AG10803 (cell line): ENCODE results near the gene CLASP2.

Experiments used
- DNase-seq: peaks from one replicate; pipeline ENCODE4 v3.0.0; 2010; ENCODE audit warnings: low read depth
- H3K4me3 ChIP-seq: 2 replicates; pipeline ENCODE4 v1.5.1; 2011; ENCODE audit warnings: mild to moderate bottlenecking, low read length, control low read depth
- TF ChIP-seq, protein P1 (sequence below): conservative IDR thresholded peaks from 2 replicates; pipeline ENCODE4 v1.5.1; 2011; ENCODE audit warnings: mild to moderate bottlenecking, low read length, control low read depth, inconsistent platforms

Gene CLASP2

DNA sequence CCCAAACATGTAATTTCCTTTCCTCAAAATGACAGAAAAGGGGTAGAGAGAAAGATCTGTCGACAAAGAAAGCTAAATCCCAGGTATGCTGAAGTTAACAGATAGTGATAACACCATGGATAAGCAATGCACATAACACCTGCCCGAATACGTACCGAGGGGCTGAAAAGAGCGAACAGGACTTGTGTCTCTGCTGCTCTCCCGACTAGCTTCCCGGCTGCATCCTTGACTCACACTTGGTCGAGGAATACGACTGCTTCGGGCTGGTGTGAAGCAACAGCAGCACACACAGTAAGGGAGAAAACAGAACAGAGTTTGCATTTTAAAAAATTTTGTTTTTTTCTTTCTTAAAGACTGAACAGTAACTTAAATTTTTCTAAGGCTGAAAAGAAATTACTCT is 136.4 kb downstream of the CLASP2 start:
- no peak for DNase-seq
- H3K4me3 ChIP-seq, result no peak overlapping the region
- TF ChIP-seq, protein P1, sequence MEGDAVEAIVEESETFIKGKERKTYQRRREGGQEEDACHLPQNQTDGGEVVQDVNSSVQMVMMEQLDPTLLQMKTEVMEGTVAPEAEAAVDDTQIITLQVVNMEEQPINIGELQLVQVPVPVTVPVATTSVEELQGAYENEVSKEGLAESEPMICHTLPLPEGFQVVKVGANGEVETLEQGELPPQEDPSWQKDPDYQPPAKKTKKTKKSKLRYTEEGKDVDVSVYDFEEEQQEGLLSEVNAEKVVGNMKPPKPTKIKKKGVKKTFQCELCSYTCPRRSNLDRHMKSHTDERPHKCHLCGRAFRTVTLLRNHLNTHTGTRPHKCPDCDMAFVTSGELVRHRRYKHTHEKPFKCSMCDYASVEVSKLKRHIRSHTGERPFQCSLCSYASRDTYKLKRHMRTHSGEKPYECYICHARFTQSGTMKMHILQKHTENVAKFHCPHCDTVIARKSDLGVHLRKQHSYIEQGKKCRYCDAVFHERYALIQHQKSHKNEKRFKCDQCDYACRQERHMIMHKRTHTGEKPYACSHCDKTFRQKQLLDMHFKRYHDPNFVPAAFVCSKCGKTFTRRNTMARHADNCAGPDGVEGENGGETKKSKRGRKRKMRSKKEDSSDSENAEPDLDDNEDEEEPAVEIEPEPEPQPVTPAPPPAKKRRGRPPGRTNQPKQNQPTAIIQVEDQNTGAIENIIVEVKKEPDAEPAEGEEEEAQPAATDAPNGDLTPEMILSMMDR, result no peak

DNA sequence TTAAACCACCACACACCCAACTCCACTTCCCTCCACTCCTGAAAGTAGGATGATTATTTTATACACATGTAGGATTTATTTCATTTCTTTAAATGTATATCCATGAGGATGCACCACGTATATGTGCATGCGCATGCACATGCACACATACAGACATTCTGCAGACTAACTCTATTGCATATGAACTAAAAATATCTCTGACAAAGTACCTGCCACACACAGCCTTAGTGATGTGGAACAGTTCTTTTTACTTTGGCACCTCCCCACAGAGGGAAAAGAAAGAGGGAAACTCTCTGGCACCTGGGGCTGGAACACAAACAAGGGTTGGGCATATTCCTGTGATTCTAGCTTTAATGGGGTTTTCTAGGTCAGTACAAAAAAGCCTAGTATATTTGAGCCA is 138.2 kb downstream of the CLASP2 start:
- H3K4me3 ChIP-seq, result no peak overlapping the region
- DNase-seq, result no peak
- TF ChIP-seq, protein P1, result no peak

DNA sequence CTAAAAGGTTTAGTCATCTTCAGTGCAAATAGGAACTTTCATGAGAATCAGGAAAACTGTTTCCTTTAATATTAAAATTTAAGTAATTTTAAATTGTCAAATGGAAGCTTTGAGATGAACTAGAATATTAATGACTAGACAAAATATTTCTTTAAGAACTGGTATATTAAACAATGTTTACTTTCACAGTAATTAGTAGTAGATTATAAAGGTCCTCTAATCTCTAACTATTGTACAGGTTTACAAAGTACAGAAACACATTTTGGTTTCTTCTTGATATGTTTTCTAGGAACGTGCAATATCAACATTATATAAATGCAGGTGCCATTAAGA is 138.9 kb downstream of the CLASP2 start:
- TF ChIP-seq, protein P1, result no peak
- DNase-seq, result no peak
- no peak overlapping the region for H3K4me3 ChIP-seq

DNA sequence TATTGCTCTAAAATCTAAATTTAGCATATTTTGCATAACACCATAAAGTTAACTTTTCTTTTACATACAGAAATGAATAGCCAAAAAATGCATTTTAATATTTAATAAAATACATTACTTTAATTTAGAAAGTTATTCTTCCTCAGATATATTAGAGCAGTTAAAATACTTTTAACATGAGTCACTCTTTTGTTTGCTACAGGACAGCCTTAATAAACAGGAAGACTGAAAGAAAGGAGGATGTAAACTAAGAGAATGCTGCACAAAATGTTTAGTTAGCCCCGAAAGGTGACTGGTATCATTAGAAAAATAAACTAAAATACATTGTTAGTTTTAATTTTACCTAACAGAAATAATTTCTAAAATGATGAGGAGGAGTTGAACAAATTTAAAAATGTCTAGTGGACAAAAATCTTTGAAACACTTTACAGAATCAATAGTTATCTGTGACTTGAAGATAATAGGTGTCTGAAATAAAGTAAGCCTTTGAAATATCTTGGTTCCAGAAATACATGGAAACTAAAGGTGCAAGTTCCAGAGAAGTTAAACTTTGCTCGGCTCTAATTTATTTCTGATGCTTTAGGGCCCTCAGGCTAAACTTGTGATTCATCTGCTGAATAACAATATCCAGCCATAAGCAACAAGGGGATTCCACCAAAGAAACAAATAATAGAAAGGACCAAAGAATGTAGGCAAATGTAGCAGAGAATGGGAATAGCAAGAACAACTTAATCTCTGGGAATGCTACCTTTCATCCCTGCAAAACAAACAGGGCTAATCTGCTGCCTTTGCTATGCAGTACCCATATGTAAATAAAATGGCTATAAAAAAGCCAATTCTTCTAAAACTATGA is 139.5 kb downstream of the CLASP2 start:
- H3K4me3 ChIP-seq, result no peak overlapping the region
- TF ChIP-seq, protein P1, result no peak
- DNase-seq, result peak; percentile 38

DNA sequence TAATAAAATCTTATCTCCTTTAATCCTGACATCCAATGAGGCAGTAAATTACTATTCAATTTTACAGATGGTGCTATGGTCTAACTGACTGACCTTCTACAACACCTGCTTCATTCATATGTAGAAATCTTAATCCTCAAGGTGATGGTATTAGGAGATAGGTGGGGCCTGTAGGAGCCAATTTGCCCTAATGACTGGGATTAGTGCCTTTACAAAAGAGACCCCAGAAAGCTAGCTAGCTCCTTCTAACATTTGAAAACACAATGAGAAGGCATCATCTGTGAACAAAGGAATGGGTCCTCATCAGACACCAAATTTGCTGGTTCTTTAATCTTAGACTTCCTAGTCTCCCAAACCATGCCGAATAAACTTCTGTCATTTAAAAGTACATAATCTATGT is 140.5 kb downstream of the CLASP2 start:
- no peak overlapping the region for H3K4me3 ChIP-seq
- no peak for DNase-seq
- TF ChIP-seq, protein P1, result no peak

DNA sequence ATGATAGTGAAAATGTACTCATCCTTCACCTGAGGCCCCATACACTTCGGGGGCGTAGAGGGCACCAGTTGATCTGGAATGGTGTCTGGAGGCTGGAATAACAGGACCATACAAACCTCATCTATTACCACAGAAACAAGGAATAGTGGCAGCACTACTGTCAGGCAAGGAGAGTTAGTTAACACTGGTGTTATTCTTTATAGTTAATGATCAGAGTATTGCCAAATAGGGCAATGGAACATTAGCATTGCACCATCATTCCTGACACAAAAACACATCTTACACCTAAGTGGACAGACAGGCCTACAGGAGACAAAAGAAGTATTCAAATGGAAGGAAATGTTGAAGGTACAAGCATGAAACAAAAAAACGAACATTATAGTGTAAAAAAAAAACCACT is 140.9 kb downstream of the CLASP2 start:
- H3K4me3 ChIP-seq, result no peak overlapping the region
- no peak for DNase-seq
- TF ChIP-seq, protein P1, result no peak

DNA sequence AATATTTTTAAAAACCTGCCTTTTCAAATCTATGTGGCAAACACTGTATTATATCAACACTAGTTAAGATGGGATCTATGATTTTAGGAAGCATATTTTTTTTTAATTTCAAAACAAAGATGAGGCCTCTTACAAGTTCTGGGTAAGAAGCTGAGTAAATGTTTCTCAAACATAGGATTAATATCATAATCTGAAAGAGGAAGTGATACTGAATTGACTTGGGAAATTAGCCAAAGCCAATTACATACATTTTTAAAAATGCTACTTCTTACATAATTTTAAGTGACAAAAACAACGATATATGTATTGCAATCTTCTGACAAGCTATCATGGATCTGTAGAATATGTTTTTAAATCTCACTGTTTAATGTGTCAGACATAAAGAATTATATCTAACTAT is 142.7 kb downstream of the CLASP2 start:
- TF ChIP-seq, protein P1, result no peak
- H3K4me3 ChIP-seq, result no peak overlapping the region
- DNase-seq, result no peak
